GM12878 (cell line): ENCODE data around the gene MAP4K4.

Experiments
- ATF3 ChIP-seq: IDR thresholded peaks from 2 replicates; pipeline ENCODE4 v1.6.1; 2011; ENCODE audit warnings: low read depth, mild to moderate bottlenecking, low read length, moderate library complexity, borderline replicate concordance; ENCODE audit errors: extremely low read depth
- CTCF ChIP-seq, 3 experiments: IDR thresholded peaks in 2 of 3; conservative IDR thresholded peaks in 1 of 3; 2 replicates each; pipeline ENCODE4 v1.5.1; 2011; ENCODE audit warnings: low read depth in 3 of 3, low read length in 3 of 3, mild to moderate bottlenecking in 3 of 3, control low read depth in 2 of 3, moderate library complexity in 2 of 3, inconsistent platforms in 1 of 3, mixed read lengths in 1 of 3; ENCODE audit not compliant: control insufficient read depth in 2 of 3, insufficient read depth in 1 of 3; ENCODE audit errors: extremely low read depth in 1 of 3
- EGR1 ChIP-seq, 2 experiments: IDR thresholded peaks; 1 replicate in 1 of 2; 2 replicates in 1 of 2; pipeline ENCODE4 v1.6.1; 2011 to 2012; ENCODE audit warnings: low read depth in 2 of 2, low read length in 2 of 2, borderline replicate concordance in 1 of 2, mild to moderate bottlenecking in 1 of 2, moderate library complexity in 1 of 2
- ELK1 ChIP-seq: IDR thresholded peaks from 2 replicates; pipeline ENCODE4 v1.6.1; 2012; ENCODE audit warnings: low read depth, low read length, improper control_type of control experiment
- KLF5 ChIP-seq: fragments of 450-650 bp; IDR thresholded peaks from 2 replicates; pipeline ENCODE4 v1.6.1; 2014; ENCODE audit warnings: mild to moderate bottlenecking; ENCODE audit not compliant: partially characterized antibody
- MYC ChIP-seq: IDR thresholded peaks from 2 replicates; pipeline ENCODE4 v1.6.1; 2011; ENCODE audit warnings: mild to moderate bottlenecking, low read length, moderate library complexity, inconsistent platforms; ENCODE audit not compliant: insufficient read depth, insufficient replicate concordance, insufficient read length, severe bottlenecking
- POLR2A ChIP-seq: IDR thresholded peaks from 2 replicates; pipeline ENCODE4 v1.6.1; 2011; ENCODE audit warnings: low read depth, mild to moderate bottlenecking, low read length
- SMAD5 ChIP-seq: IDR thresholded peaks from 2 replicates; pipeline ENCODE4 v1.6.1; 2016; ENCODE audit warnings: antibody characterized with exemption, low read depth
- TAF1 ChIP-seq: IDR thresholded peaks from 2 replicates; pipeline ENCODE4 v1.6.1; 2011; ENCODE audit warnings: mild to moderate bottlenecking, low read depth, low read length, borderline replicate concordance
- ZBTB40 ChIP-seq: fragments of 450-650 bp; IDR thresholded peaks from 2 replicates; pipeline ENCODE4 v1.6.1; 2016; ENCODE audit warnings: mild to moderate bottlenecking, moderate library complexity, borderline replicate concordance

GRCh38 chr2:101854877-101855276 lies 157.4 kb downstream of the MAP4K4 start:
- TF ChIP-seq ATF3 (no peak), EGR1 (IDR thresholded peaks at IDR 0.05; ENCODE audit: borderline replicate concordance in 1 of 2, low read depth in 2 of 2, low read length in 2 of 2) (no peak), SMAD5 (no peak), CTCF (IDR thresholded peaks at IDR 0.05 in 2 of 3, conservative IDR thresholded peaks at IDR 0.05 in 1 of 3; ENCODE audit: control insufficient read depth in 2 of 3, extremely low read depth in 1 of 3, insufficient read depth in 1 of 3, low read depth in 3 of 3, low read length in 3 of 3) (no peak), ELK1 (no peak), KLF5 (no peak), ZBTB40 (no peak), MYC (no peak), POLR2A (no peak), TAF1 (no peak)
